GM12875 (cell line): Measurements from ENCODE around the gene LRRC71.

Experiments
- H3K4me3 ChIP-seq: one replicate; pipeline ENCODE4 v1.5.1; 2011; ENCODE audit warnings: low read depth, low read length, control low read depth
- CTCF ChIP-seq: IDR thresholded peaks from 2 replicates; pipeline ENCODE4 v1.5.1; 2011; ENCODE audit warnings: low read depth, mild to moderate bottlenecking, control low read depth, inconsistent platforms, low read length, moderate library complexity, borderline replicate concordance; ENCODE audit not compliant: insufficient read depth

Gene LRRC71

DNA sequence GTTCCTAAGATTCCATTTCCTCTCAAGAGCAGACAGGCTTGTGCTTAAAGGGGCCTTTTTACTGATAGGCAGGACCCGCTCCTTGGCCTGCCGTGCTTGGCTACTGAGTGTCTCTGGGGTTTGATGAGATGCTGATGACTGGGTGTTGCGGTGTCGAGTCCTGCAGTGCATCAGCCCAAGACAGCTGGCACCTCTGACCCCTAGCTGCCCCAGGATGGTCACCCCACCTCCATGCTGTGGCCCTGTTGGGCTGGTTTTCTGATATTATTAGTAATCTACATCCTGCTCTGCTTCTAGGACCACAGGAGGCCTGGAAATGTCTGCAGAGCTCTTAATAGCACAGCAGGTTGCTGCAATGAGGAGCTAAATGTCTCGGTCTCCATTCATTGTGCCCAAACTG lies 28.7 kb downstream of the LRRC71 start:
- TF ChIP-seq CTCF, result no peak

GRCh38 chr1:156951371-156951770 lies 30.9 kb downstream of the LRRC71 start:
- H3K4me3 ChIP-seq, result no peak overlapping the region
- TF ChIP-seq CTCF, result no peak

More for the DNA sequence above, 28.7 kb downstream of the LRRC71 start:
- H3K4me3 ChIP-seq, result no peak overlapping the region

DNA sequence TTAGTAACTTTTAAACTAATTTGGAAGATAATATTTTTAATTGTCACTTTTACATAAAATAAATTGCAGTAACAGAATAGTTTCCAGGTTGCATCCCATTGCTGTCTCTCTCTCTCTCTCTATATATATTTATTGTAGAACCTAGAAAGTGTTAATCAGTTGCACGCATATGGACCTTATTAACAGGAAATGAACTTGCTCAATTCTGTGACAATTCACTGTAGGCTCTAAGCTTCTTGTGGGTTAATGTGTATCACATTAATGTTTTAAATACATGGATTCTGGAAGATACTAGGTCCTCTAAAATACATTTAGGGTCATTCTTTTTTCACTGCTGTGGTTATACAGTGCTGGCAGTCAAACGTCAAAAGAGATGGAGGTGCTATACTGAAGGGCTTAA lies 33.1 kb downstream of the LRRC71 start:
- TF ChIP-seq CTCF, result no peak
- H3K4me3 ChIP-seq, result no peak overlapping the region

DNA sequence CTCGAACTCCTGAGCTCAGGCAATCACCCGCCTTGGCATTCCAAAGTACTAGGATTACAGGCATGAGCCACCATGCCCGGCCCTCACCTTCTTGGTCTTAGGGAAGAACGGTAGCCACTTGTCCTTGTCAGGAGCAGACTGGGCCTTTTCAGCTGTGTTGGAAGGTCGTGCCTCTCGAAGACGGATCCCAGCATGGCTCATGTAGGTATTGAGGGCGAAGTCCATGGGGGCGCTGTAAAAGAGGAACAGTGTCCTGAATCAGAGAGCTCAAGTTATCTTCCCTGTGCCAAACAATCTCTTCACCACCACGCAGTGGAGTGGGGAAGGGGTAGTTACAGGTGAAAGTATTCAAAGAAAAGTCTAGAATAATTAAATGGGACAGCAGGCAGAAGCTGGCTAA lies 35.9 kb downstream of the LRRC71 start:
- no peak overlapping the region for H3K4me3 ChIP-seq
- no peak for TF ChIP-seq CTCF

DNA sequence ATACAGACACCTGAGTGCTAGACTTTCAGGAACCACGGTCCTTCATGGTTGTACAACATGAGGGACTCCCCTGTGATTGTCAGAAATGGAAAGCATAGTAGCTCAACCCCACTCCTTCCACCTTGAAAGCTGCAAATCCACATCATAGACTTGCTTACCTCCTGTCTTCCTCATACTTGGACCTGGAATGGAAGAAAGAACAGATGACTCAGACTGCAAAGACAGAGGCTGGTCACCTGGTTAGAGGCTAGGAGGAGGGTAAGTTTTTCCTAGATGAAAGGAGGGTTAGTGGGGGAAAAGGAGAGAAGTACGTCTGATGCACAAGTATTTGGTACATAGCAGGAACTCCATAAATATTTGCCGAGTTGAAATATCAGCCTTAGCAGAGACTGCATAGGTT lies 37.2 kb downstream of the LRRC71 start:
- no peak for TF ChIP-seq CTCF
- H3K4me3 ChIP-seq, result no peak overlapping the region

DNA sequence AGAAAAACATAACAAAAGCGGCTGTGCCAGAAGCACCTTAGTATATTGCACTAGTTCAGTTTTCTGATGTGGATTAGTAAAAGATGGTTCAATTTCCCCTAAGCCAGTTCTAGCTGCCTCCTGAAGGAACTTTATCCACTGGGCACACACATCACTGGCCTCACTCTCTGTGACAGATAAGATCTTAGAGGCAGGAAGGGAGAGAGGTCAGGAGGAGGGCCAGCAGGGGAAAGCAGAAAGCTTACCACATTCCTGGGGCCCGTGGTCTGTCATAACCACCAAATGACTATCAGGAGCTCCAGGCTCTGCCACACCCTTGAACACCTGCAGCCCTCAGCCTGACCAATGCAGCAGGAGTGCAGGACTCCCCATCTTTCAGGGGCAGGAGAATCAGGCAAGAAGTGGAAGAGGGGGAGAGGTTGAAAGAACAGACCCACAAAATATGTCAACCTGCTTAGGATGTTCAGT lies 37.8 kb downstream of the LRRC71 start:
- TF ChIP-seq CTCF, result no peak
- no peak overlapping the region for H3K4me3 ChIP-seq

GRCh38 chr1:156959414-156959813 lies 39.0 kb downstream of the LRRC71 start:
- TF ChIP-seq CTCF, result no peak

More at GRCh38 chr1:156959414-156959813, 39.0 kb downstream of the LRRC71 start:
- no peak overlapping the region for H3K4me3 ChIP-seq
